HCT116 (cell line): ENCODE measurements around the gene PALMD. TPM values are rescaled to one million over a fixed set of nuclear protein-coding genes. Genes with fewer than 3 reads are reported as not detected.

Source experiments
- ATAC-seq: fragments of 200-7000 bp; cut with Tn5 transposase; 2 replicates; pipeline ENCODE4 v1.9.1; 2020; ENCODE audit warnings: mild to moderate bottlenecking, moderate library complexity
- BruUV-seq: library from RNA; stranded (reverse); fragments of 400-500 nt; replicated peaks from 2 replicates; lab custom pipeline; 2021; lab: Mats Ljungman, UMichigan
- CTCF ChIA-PET: fragments of 300-600 bp; sonication (Branson Sonifier 250); formaldehyde crosslinking; loops from one replicate; lab custom pipeline; 2021; ENCODE audit warnings: antibody characterized with exemption; lab: Charles Lee
- POLR2A ChIA-PET: fragments of 300-600, 350-600 bp; sonication (Branson Sonifier 250); formaldehyde crosslinking; loops from one replicate; lab custom pipeline; 2021; ENCODE audit warnings: antibody characterized with exemption; lab: Charles Lee
- RAD21 ChIA-PET, 2 experiments: fragments of 300-600 bp; sonication (Branson Sonifier 250); formaldehyde crosslinking; loops; one replicate each; lab custom pipeline; 2023; ENCODE audit warnings: low total read pairs in 2 of 2; ENCODE audit not compliant: uncharacterized antibody in 2 of 2, unreplicated experiment in 2 of 2, low non-redundant PET in 1 of 2; lab: Charles Lee
- DNase-seq: peaks from one replicate; pipeline ENCODE4 v3.0.0-alpha.2; 2010; ENCODE audit warnings: low read depth, low spot score
- H2AFZ ChIP-seq: fragments of 200-600 bp; shearing (Covaris generic), sonication (generic); 2 replicates; pipeline ENCODE4 v1.6.1; 2017; ENCODE audit warnings: low read depth, mixed run types, mixed read lengths, antibody characterized with exemption, low read length; ENCODE audit not compliant: poor library complexity, severe bottlenecking
- H3K27ac ChIP-seq: 2 replicates; pipeline ENCODE4 v1.5.1; 2012; ENCODE audit warnings: low read depth, low read length
- H3K27me3 ChIP-seq: fragments of 200-600 bp; sonication (generic); 2 replicates; pipeline ENCODE4 v1.6.1; 2016; ENCODE audit warnings: mixed run types, low read length, mixed read lengths; ENCODE audit not compliant: insufficient read depth
- H3K36me3 ChIP-seq, 2 experiments: fragments of 200-500 bp in 1 of 2; fragments of 200-600 bp in 1 of 2; sonication (Bioruptor generic) in 1 of 2; sonication (generic) in 1 of 2; 2 replicates each; pipeline versions ENCODE4 v1.5.1 to v1.6.1; 2014 to 2016; ENCODE audit warnings: low read length in 2 of 2, inconsistent platforms in 1 of 2, mixed read lengths in 1 of 2, mixed run types in 1 of 2; ENCODE audit not compliant: insufficient read depth in 2 of 2, control insufficient read depth in 1 of 2
- H3K4me1 ChIP-seq, 2 experiments: fragments of 200-600 bp in 1 of 2; sonication (generic) in 1 of 2; 2 replicates each; pipeline versions ENCODE4 v1.5.1 to v1.6.1; 2012 to 2017; ENCODE audit warnings: low read length in 2 of 2, inconsistent platforms in 1 of 2, mild to moderate bottlenecking in 1 of 2, mixed read lengths in 1 of 2, mixed run types in 1 of 2, moderate library complexity in 1 of 2; ENCODE audit not compliant: insufficient read depth in 2 of 2, control insufficient read depth in 1 of 2
- H3K4me2 ChIP-seq: fragments of 200-600 bp; sonication (generic); 2 replicates; pipeline ENCODE4 v1.6.1; 2017; ENCODE audit warnings: mixed run types, low read length, mixed read lengths
- H3K4me3 ChIP-seq, 2 experiments: fragments of 200-600 bp in 1 of 2; sonication (generic) in 1 of 2; replicated peaks in 1 of 2; 2 replicates each; pipeline ENCODE4 v1.5.1; 2011 to 2016; ENCODE audit warnings: low read length in 2 of 2, control low read depth in 1 of 2, low read depth in 1 of 2, mild to moderate bottlenecking in 1 of 2, mixed read lengths in 1 of 2, mixed run types in 1 of 2
- H3K79me2 ChIP-seq: fragments of 200-600 bp; sonication (generic); 2 replicates; pipeline ENCODE4 v1.6.1; 2017; ENCODE audit warnings: mild to moderate bottlenecking, mixed run types, low read length, moderate library complexity, mixed read lengths; ENCODE audit not compliant: insufficient read depth
- H3K9ac ChIP-seq: fragments of 200-600 bp; sonication (generic); 2 replicates; pipeline ENCODE4 v1.6.1; 2016; ENCODE audit warnings: low read length, mixed read lengths
- H3K9me2 ChIP-seq: fragments of 200-600 bp; sonication (generic), shearing (Covaris generic); 2 replicates; pipeline ENCODE4 v1.6.1; 2017; ENCODE audit warnings: mixed run types, mild to moderate bottlenecking, moderate library complexity; ENCODE audit not compliant: insufficient read depth
- H3K9me3 ChIP-seq, 2 experiments: fragments of 200-500 bp in 1 of 2; fragments of 200-600 bp in 1 of 2; sonication (Bioruptor generic) in 1 of 2; sonication (generic) in 1 of 2; 2 replicates each; pipeline ENCODE4 v1.6.1; 2014 to 2017; ENCODE audit warnings: low read length in 2 of 2, mixed read lengths in 2 of 2, inconsistent platforms in 1 of 2, low read depth in 1 of 2, mild to moderate bottlenecking in 1 of 2, mixed run types in 1 of 2, moderate library complexity in 1 of 2; ENCODE audit not compliant: control insufficient read depth in 1 of 2, insufficient read depth in 1 of 2
- H4K20me1 ChIP-seq: fragments of 200-600 bp; sonication (generic), shearing (Covaris generic); 2 replicates; pipeline ENCODE4 v1.6.1; 2017; ENCODE audit warnings: mixed run types, mild to moderate bottlenecking, moderate library complexity; ENCODE audit not compliant: insufficient read depth
- CBX3 ChIP-seq: IDR thresholded peaks from 2 replicates; pipeline ENCODE4 v1.6.1; 2012; ENCODE audit warnings: low read depth
- CEBPB ChIP-seq: IDR thresholded peaks from 2 replicates; pipeline ENCODE4 v1.6.1; 2012; ENCODE audit warnings: low read depth
- EGR1 ChIP-seq: IDR thresholded peaks from 2 replicates; pipeline ENCODE4 v1.6.1; 2012; ENCODE audit warnings: low read depth
- ELF1 ChIP-seq: IDR thresholded peaks from 2 replicates; pipeline ENCODE4 v1.6.1; 2012; ENCODE audit warnings: low read depth, borderline replicate concordance
- EZH2 ChIP-seq: fragments of 200-600 bp; sonication (generic); IDR thresholded peaks from 2 replicates; pipeline ENCODE4 v1.6.1; 2017; ENCODE audit warnings: antibody characterized with exemption, mixed run types
- FOSL1 ChIP-seq: IDR thresholded peaks from 2 replicates; pipeline ENCODE4 v1.6.1; 2012; ENCODE audit warnings: low read depth
- JUND ChIP-seq: IDR thresholded peaks from 2 replicates; pipeline ENCODE4 v1.6.1; 2012
- POLR2A ChIP-seq: IDR thresholded peaks from 2 replicates; pipeline ENCODE4 v1.7.0; 2011; ENCODE audit warnings: borderline replicate concordance; ENCODE audit not compliant: insufficient read depth, insufficient read length; ENCODE audit errors: extremely low read depth
- POLR2AphosphoS5 ChIP-seq: IDR thresholded peaks from 2 replicates; pipeline ENCODE4 v1.6.1; 2011; ENCODE audit warnings: mild to moderate bottlenecking, low read depth, low read length, moderate library complexity
- RAD21 ChIP-seq: IDR thresholded peaks from 2 replicates; pipeline ENCODE4 v1.6.1; 2012; ENCODE audit warnings: low read depth, mild to moderate bottlenecking
- YY1 ChIP-seq: IDR thresholded peaks from 2 replicates; pipeline ENCODE4 v1.6.1; 2011; ENCODE audit warnings: low read length, low read depth, moderate library complexity, mild to moderate bottlenecking; ENCODE audit not compliant: insufficient replicate concordance; ENCODE audit errors: extremely low read depth
- ZFX ChIP-seq: fragments of 450-650 bp; IDR thresholded peaks from 2 replicates; pipeline ENCODE4 v1.6.1; 2017
- intact Hi-C: fragments of 100-400 bp; cut with micrococcal nuclease; formaldehyde crosslinking; loops from 2 replicates; pipeline ENCODE4 v1.10.0; 2022
- total RNA-seq: library from RNA; stranded (reverse); gene quantifications from one replicate; pipeline ENCODE4 v1.2.1, GENCODE V29; 2021; ENCODE audit not compliant: unreplicated experiment
- TF ChIP-seq, protein P1 (sequence below): IDR thresholded peaks from 2 replicates; pipeline ENCODE4 v1.6.1; 2012; ENCODE audit warnings: low read depth
- TF ChIP-seq, protein P2 (sequence below): IDR thresholded peaks from 2 replicates; pipeline ENCODE4 v1.6.1; 2012
- TF ChIP-seq, protein P3 (sequence below), 3 experiments: fragments of 200-600 bp in 1 of 3; sonication (generic) in 1 of 3; IDR thresholded peaks in 2 of 3; conservative IDR thresholded peaks in 1 of 3; 2 replicates each; pipeline ENCODE4 v1.5.1; 2012 to 2017; ENCODE audit warnings: low read depth in 2 of 3, low read length in 2 of 3, antibody characterized with exemption in 1 of 3, borderline replicate concordance in 1 of 3, control low read depth in 1 of 3, mild to moderate bottlenecking in 1 of 3, mixed read lengths in 1 of 3, mixed run types in 1 of 3, moderate library complexity in 1 of 3; ENCODE audit not compliant: insufficient read depth in 1 of 3

Gene PALMD
- total RNA-seq, 1 experiment from 2014 or later, result 0.12 TPM

DNA sequence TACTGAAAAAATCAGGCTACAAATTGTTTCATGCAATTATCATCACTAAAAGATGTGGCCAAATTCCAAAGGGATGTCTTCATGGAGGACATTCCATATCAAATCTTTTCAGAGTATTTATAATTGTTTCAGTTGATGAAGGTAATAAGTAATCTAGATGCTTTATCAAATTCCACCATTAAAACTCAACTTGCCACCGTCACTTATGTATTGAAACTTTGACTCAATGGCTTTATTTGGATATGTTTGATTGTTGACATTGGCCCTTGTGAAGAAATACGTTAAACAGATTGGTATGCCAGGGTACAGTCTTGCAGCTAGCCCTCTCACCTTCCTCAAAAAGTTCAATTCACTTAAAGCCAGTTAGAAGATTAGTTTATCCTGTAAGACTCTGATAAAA is 32.2 kb upstream of the PALMD start (continued):
- TF ChIP-seq, protein P1, sequence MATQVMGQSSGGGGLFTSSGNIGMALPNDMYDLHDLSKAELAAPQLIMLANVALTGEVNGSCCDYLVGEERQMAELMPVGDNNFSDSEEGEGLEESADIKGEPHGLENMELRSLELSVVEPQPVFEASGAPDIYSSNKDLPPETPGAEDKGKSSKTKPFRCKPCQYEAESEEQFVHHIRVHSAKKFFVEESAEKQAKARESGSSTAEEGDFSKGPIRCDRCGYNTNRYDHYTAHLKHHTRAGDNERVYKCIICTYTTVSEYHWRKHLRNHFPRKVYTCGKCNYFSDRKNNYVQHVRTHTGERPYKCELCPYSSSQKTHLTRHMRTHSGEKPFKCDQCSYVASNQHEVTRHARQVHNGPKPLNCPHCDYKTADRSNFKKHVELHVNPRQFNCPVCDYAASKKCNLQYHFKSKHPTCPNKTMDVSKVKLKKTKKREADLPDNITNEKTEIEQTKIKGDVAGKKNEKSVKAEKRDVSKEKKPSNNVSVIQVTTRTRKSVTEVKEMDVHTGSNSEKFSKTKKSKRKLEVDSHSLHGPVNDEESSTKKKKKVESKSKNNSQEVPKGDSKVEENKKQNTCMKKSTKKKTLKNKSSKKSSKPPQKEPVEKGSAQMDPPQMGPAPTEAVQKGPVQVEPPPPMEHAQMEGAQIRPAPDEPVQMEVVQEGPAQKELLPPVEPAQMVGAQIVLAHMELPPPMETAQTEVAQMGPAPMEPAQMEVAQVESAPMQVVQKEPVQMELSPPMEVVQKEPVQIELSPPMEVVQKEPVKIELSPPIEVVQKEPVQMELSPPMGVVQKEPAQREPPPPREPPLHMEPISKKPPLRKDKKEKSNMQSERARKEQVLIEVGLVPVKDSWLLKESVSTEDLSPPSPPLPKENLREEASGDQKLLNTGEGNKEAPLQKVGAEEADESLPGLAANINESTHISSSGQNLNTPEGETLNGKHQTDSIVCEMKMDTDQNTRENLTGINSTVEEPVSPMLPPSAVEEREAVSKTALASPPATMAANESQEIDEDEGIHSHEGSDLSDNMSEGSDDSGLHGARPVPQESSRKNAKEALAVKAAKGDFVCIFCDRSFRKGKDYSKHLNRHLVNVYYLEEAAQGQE, result no peak
- TF ChIP-seq EGR1 (no peak), CEBPB (no peak), EZH2 (no peak), YY1 (no peak), JUND (no peak), RAD21 (no peak), FOSL1 (no peak), POLR2A (no peak)
- TF ChIP-seq, all 23 proteins: peak for 0

DNA sequence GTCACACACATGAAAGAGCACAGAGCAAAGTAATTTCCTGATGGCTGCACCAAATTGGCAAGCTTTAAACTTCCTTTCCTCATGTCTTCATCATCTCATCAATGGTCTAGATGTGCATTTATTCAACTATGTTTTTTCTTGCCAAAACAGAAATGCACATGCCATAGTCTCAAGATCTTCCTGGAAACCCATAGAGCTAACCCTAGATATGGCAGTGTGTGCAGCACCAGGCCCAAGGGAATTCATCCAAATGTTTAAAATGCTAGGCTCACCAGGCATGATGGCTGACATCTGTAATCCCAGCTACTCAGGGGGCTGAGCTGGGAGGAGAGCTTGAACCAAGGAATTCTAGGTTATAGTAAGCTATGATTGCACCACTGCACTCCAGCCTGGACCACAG is 31.2 kb upstream of the PALMD start:
- no peaks in the 10 kb centered on the region for H3K36me3 ChIP-seq
- BruUV-seq, result no TSS peak
- no peaks in the 10 kb centered on the region for H3K9me2 ChIP-seq
- no peak overlapping the region for H2AFZ ChIP-seq
- TF ChIP-seq ELF1, result no peak
- no peak for TF ChIP-seq CBX3
- TF ChIP-seq FOSL1, result no peak
- no peak for TF ChIP-seq EGR1
- TF ChIP-seq, protein P2, sequence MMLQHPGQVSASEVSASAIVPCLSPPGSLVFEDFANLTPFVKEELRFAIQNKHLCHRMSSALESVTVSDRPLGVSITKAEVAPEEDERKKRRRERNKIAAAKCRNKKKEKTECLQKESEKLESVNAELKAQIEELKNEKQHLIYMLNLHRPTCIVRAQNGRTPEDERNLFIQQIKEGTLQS, result no peak
- TF ChIP-seq JUND, result no peak
- no peak for TF ChIP-seq ZFX
- TF ChIP-seq POLR2AphosphoS5, result no peak
- TF ChIP-seq, protein P3, sequence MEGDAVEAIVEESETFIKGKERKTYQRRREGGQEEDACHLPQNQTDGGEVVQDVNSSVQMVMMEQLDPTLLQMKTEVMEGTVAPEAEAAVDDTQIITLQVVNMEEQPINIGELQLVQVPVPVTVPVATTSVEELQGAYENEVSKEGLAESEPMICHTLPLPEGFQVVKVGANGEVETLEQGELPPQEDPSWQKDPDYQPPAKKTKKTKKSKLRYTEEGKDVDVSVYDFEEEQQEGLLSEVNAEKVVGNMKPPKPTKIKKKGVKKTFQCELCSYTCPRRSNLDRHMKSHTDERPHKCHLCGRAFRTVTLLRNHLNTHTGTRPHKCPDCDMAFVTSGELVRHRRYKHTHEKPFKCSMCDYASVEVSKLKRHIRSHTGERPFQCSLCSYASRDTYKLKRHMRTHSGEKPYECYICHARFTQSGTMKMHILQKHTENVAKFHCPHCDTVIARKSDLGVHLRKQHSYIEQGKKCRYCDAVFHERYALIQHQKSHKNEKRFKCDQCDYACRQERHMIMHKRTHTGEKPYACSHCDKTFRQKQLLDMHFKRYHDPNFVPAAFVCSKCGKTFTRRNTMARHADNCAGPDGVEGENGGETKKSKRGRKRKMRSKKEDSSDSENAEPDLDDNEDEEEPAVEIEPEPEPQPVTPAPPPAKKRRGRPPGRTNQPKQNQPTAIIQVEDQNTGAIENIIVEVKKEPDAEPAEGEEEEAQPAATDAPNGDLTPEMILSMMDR (IDR thresholded peaks at IDR 0.05 in 2 of 3, conservative IDR thresholded peaks at IDR 0.05 in 1 of 3; ENCODE audit: borderline replicate concordance in 1 of 3, insufficient read depth in 1 of 3, low read depth in 2 of 3, low read length in 2 of 3), result no peak
- TF ChIP-seq RAD21, result no peak
- intact Hi-C loops, result no loop called here
- no peak overlapping the region for H3K4me3 ChIP-seq
- POLR2A ChIA-PET, result no interaction called here
- no peak overlapping the region for H3K4me2 ChIP-seq
- no peaks in the 10 kb centered on the region for H3K79me2 ChIP-seq
- no peaks in the 10 kb centered on the region for H3K27me3 ChIP-seq
- H3K9ac ChIP-seq, result no peak overlapping the region
- H3K27ac ChIP-seq, result no peak overlapping the region
- RAD21 ChIA-PET, result no interaction called here
- no peaks in the 10 kb centered on the region for H3K9me3 ChIP-seq
- ATAC-seq (no peak), DNase-seq (no peak)
- H3K4me1 ChIP-seq, result no peaks in the 10 kb centered on the region
- no peaks in the 10 kb centered on the region for H4K20me1 ChIP-seq
- CTCF ChIA-PET, result no interaction called here
